Mesenchymal stem cell (in vitro differentiated cells and primary cell): ENCODE results near the gene IGSF10.
A peak's percentile ranks its signal among the peaks of the same experiment; 100 is the strongest.

Experiments
- DNase-seq: peaks from one replicate; pipeline ENCODE4 v3.0.0-alpha.2; 2013
- H2AFZ ChIP-seq: one replicate; pipeline ENCODE4 v1.6.1; 2013; ENCODE audit warnings: low read depth, mild to moderate bottlenecking, control low read depth, inconsistent platforms, low read length, moderate library complexity
- H2AK5ac ChIP-seq: 2 replicates; pipeline ENCODE4 v1.6.1; 2013; ENCODE audit warnings: low read length, moderate library complexity, mild to moderate bottlenecking, inconsistent platforms; ENCODE audit not compliant: severe bottlenecking
- H2BK120ac ChIP-seq: one replicate; pipeline ENCODE4 v1.6.1; 2013; ENCODE audit warnings: low read depth, mild to moderate bottlenecking, inconsistent platforms, low read length, moderate library complexity
- H2BK12ac ChIP-seq, 2 experiments: one replicate each; pipeline ENCODE4 v1.6.1; 2013; ENCODE audit warnings: inconsistent platforms in 2 of 2, low read length in 2 of 2, mild to moderate bottlenecking in 2 of 2, moderate library complexity in 2 of 2, control low read depth in 1 of 2
- H2BK15ac ChIP-seq: one replicate; pipeline ENCODE4 v1.6.1; 2013; ENCODE audit warnings: mild to moderate bottlenecking, low read depth, inconsistent platforms; ENCODE audit not compliant: poor library complexity, severe bottlenecking
- H2BK5ac ChIP-seq: 2 replicates; pipeline ENCODE4 v1.6.1; 2013; ENCODE audit warnings: low read depth, mild to moderate bottlenecking, low read length, control low read depth, inconsistent platforms; ENCODE audit not compliant: poor library complexity, severe bottlenecking
- H3K14ac ChIP-seq, 2 experiments: one replicate each; pipeline ENCODE4 v1.6.1; 2013; ENCODE audit warnings: inconsistent platforms in 2 of 2, low read length in 2 of 2, control low read depth in 1 of 2, mild to moderate bottlenecking in 1 of 2, moderate library complexity in 1 of 2
- H3K18ac ChIP-seq, 2 experiments: one replicate each; pipeline ENCODE4 v1.6.1; 2013; ENCODE audit warnings: inconsistent platforms in 2 of 2, low read length in 2 of 2, control low read depth in 1 of 2, low read depth in 1 of 2, mild to moderate bottlenecking in 1 of 2
- H3K23ac ChIP-seq, 2 experiments: one replicate each; pipeline ENCODE4 v1.6.1; 2013; ENCODE audit warnings: inconsistent platforms in 2 of 2, low read length in 2 of 2, mild to moderate bottlenecking in 2 of 2, moderate library complexity in 2 of 2, control low read depth in 1 of 2
- H3K27ac ChIP-seq: 2 replicates; pipeline ENCODE4 v1.5.1; 2013; ENCODE audit warnings: mild to moderate bottlenecking, moderate library complexity, low read length, control low read depth, inconsistent platforms; ENCODE audit not compliant: poor library complexity, severe bottlenecking
- H3K27me3 ChIP-seq, 2 experiments: 2 replicates each; pipeline versions ENCODE4 v1.6.1 to v1.7.0; 2013; ENCODE audit warnings: low read length in 2 of 2, mild to moderate bottlenecking in 2 of 2, moderate library complexity in 2 of 2, control low read depth in 1 of 2, inconsistent platforms in 1 of 2; ENCODE audit not compliant: control insufficient read depth in 1 of 2, insufficient read depth in 1 of 2
- H3K36me3 ChIP-seq, 2 experiments: 2 replicates each; pipeline versions ENCODE4 v1.6.1 to v1.7.0; 2013; ENCODE audit warnings: low read length in 2 of 2, control low read depth in 1 of 2, inconsistent platforms in 1 of 2, low read depth in 1 of 2, mild to moderate bottlenecking in 1 of 2; ENCODE audit not compliant: insufficient read depth in 2 of 2, control insufficient read depth in 1 of 2
- H3K4ac ChIP-seq, 2 experiments: one replicate each; pipeline ENCODE4 v1.6.1; 2013; ENCODE audit warnings: inconsistent platforms in 2 of 2, low read length in 2 of 2, mild to moderate bottlenecking in 2 of 2, moderate library complexity in 2 of 2, control low read depth in 1 of 2, low read depth in 1 of 2
- H3K4me1 ChIP-seq: 2 replicates; pipeline ENCODE4 v1.6.1; 2013; ENCODE audit warnings: low read depth, low read length, control low read depth; ENCODE audit not compliant: control insufficient read depth, insufficient read depth
- H3K4me2 ChIP-seq: 2 replicates; pipeline ENCODE4 v1.6.1; 2013; ENCODE audit warnings: low read length, mild to moderate bottlenecking, inconsistent platforms; ENCODE audit not compliant: poor library complexity, severe bottlenecking
- H3K4me3 ChIP-seq, 2 experiments: 2 replicates each; pipeline versions ENCODE4 v1.5.1 to v1.7.0; 2013; ENCODE audit warnings: low read length in 2 of 2, mild to moderate bottlenecking in 2 of 2, control low read depth in 1 of 2, low read depth in 1 of 2; ENCODE audit not compliant: insufficient read depth in 1 of 2
- H3K79me1 ChIP-seq: replicated peaks from 2 replicates; pipeline ENCODE4 v1.6.1; 2013; ENCODE audit warnings: mild to moderate bottlenecking, control low read depth, low read length, inconsistent platforms; ENCODE audit not compliant: poor library complexity, severe bottlenecking
- H3K9ac ChIP-seq: 2 replicates; pipeline ENCODE4 v1.7.0; 2013; ENCODE audit warnings: mild to moderate bottlenecking, low read length, moderate library complexity
- H3K9me3 ChIP-seq: 2 replicates; pipeline ENCODE4 v1.7.0; 2013; ENCODE audit warnings: mild to moderate bottlenecking, low read length; ENCODE audit not compliant: control insufficient read depth
- H4K8ac ChIP-seq: one replicate; pipeline ENCODE4 v1.6.1; 2013; ENCODE audit warnings: inconsistent platforms, mild to moderate bottlenecking, low read length, moderate library complexity
- H4K91ac ChIP-seq: one replicate; pipeline ENCODE4 v1.6.1; 2013; ENCODE audit warnings: mild to moderate bottlenecking, low read length, inconsistent platforms
- WGBS: methylation state at CpG from one replicate; pipeline ENCODE4 v1.1.7; 2013; ENCODE audit warnings: mixed read lengths; 5-methylcytosine and 5-hydroxymethylcytosine counted together

IGSF10 gene

GRCh38 chr3:151430821-151431484, 29.9 kb downstream of the IGSF10 start:
- no peak overlapping the region for H4K91ac ChIP-seq
- H3K4ac ChIP-seq = no peak overlapping the region
- no peak overlapping the region for H2AFZ ChIP-seq
- no peaks in the 10 kb centered on the region for H3K27me3 ChIP-seq
- no peak overlapping the region for H3K9ac ChIP-seq
- H2BK5ac ChIP-seq = no peak overlapping the region
- no peak overlapping the region for H2BK15ac ChIP-seq
- no peak overlapping the region for H3K14ac ChIP-seq
- no peaks in the 10 kb centered on the region for H3K79me1 ChIP-seq
- peaks cover 4% of the 10 kb centered on the region for H3K4me1 ChIP-seq
- H3K23ac ChIP-seq = no peak overlapping the region
- peak overlapping the region; percentile 58 to 90 for H3K18ac ChIP-seq
- H3K4me2 ChIP-seq = no peak overlapping the region
- H3K36me3 ChIP-seq = no peaks in the 10 kb centered on the region
- no peak overlapping the region for H4K8ac ChIP-seq
- peak overlapping the region; percentile 91 for H2AK5ac ChIP-seq
- peak; percentile 62 for DNase-seq
- no peak overlapping the region for H3K27ac ChIP-seq
- H2BK12ac ChIP-seq = no peak overlapping the region
- WGBS = 95% methylated on average over 4 of the region's 5 CpGs
- H3K9me3 ChIP-seq = no peaks in the 10 kb centered on the region
- H3K4me3 ChIP-seq = no peak overlapping the region
- no peak overlapping the region for H2BK120ac ChIP-seq

DNA sequence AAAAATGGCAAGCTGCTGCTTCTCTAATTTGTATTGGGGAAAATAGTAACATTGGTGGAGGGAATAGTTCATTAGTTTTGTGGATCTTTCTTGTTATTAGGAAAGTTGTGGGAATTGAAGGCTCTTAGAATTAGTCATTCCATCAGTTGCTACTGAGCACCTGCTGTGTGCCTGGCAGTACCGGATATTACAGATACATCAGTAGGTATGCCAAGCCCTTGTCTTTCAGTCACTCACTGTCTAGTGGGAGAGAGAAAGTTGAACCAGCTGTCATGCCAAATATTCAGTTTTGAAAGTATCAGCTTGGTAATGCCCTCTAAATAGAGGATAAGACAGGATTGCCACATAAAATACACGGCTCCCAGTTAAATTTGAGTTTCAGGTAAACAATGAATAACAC, 32.5 kb downstream of the IGSF10 start:
- H2BK12ac ChIP-seq = no peak overlapping the region
- H3K18ac ChIP-seq = no peak overlapping the region
- H3K27me3 ChIP-seq = no peaks in the 10 kb centered on the region
- no peaks in the 10 kb centered on the region for H3K79me1 ChIP-seq
- no peak overlapping the region for H4K91ac ChIP-seq
- H2AFZ ChIP-seq = no peak overlapping the region
- no peak overlapping the region for H3K4ac ChIP-seq
- H2BK120ac ChIP-seq = no peak overlapping the region
- no peak overlapping the region for H4K8ac ChIP-seq
- H3K9me3 ChIP-seq = no peaks in the 10 kb centered on the region
- H2AK5ac ChIP-seq = no peak overlapping the region
- peaks cover 6% of the 10 kb centered on the region for H3K4me1 ChIP-seq
- WGBS = 100% methylated on average over 1 of the region's 2 CpGs
- no peak overlapping the region for H3K27ac ChIP-seq
- DNase-seq = no peak
- no peak overlapping the region for H3K14ac ChIP-seq
- H3K4me2 ChIP-seq = no peak overlapping the region
- no peak overlapping the region for H2BK15ac ChIP-seq
- H3K4me3 ChIP-seq = no peak overlapping the region
- no peak overlapping the region for H3K23ac ChIP-seq
- no peak overlapping the region for H3K9ac ChIP-seq
- no peaks in the 10 kb centered on the region for H3K36me3 ChIP-seq
- no peak overlapping the region for H2BK5ac ChIP-seq

- Histone ChIP-seq H2AK5ac (peak overlapping the region; percentile 9), H3K14ac (no peak overlapping the region), H2BK120ac (no peak overlapping the region), H4K8ac (no peak overlapping the region), H3K36me3 (no peaks in the 10 kb centered on the region), H3K23ac (no peak overlapping the region), H3K18ac (peak overlapping the region; percentile 44 to 90), H3K27me3 (no peaks in the 10 kb centered on the region), H3K4me3 (no peak overlapping the region), H2AFZ (no peak overlapping the region), H3K9ac (no peak overlapping the region), H3K4me2 (no peak overlapping the region), H2BK5ac (no peak overlapping the region), H3K79me1 (no peaks in the 10 kb centered on the region), H3K9me3 (no peaks in the 10 kb centered on the region), H4K91ac (no peak overlapping the region), H3K4me1 (peaks cover 4% of the 10 kb centered on the region), H2BK15ac (no peak overlapping the region), H3K27ac (no peak overlapping the region), H3K4ac (no peak overlapping the region), H2BK12ac (no peak overlapping the region)
- DNase-seq = no peak
Observed at GRCh38 chr3:151426341-151426657, 34.6 kb downstream of the IGSF10 start.

GRCh38 chr3:151425627-151426340, 35.1 kb downstream of the IGSF10 start:
- no peak overlapping the region for H4K91ac ChIP-seq
- H3K4me3 ChIP-seq = no peak overlapping the region
- no peak overlapping the region for H3K4ac ChIP-seq
- H2BK12ac ChIP-seq = no peak overlapping the region
- H3K79me1 ChIP-seq = no peaks in the 10 kb centered on the region
- H3K4me1 ChIP-seq = peaks cover 4% of the 10 kb centered on the region
- no peak overlapping the region for H2AFZ ChIP-seq
- H3K18ac ChIP-seq = peak overlapping the region; percentile 44 to 90
- peak overlapping the region; percentile 9 for H2AK5ac ChIP-seq
- no peak overlapping the region for H3K9ac ChIP-seq
- no peak overlapping the region for H2BK120ac ChIP-seq
- no peaks in the 10 kb centered on the region for H3K27me3 ChIP-seq
- no peak overlapping the region for H3K23ac ChIP-seq
- H3K9me3 ChIP-seq = no peaks in the 10 kb centered on the region
- H2BK5ac ChIP-seq = no peak overlapping the region
- DNase-seq = peak; percentile 64
- no peak overlapping the region for H4K8ac ChIP-seq
- 22% methylated on average over 4 of the region's 4 CpGs for WGBS
- no peak overlapping the region for H3K4me2 ChIP-seq
- no peak overlapping the region for H2BK15ac ChIP-seq
- H3K27ac ChIP-seq = no peak overlapping the region
- H3K14ac ChIP-seq = no peak overlapping the region
- H3K36me3 ChIP-seq = no peaks in the 10 kb centered on the region
